Measurements from ENCODE around the gene EME2.

Gene EME2

GRCh38 chr16:1807626-1808025 is 35.0 kb downstream of the EME2 start:
- DNase-seq (no peak), ATAC-seq (ENCODE audit: insufficient read depth, low read depth) (no peak)
- Histone ChIP-seq H3K27ac (ENCODE audit: low read length) (no peak overlapping the region), H3K79me2 (ENCODE audit: insufficient read depth, low read length) (no peaks in the 10 kb centered on the region), H4K20me1 (ENCODE audit: insufficient read depth, low read length) (no peaks in the 10 kb centered on the region), H3K9ac (ENCODE audit: low read depth, low read length) (no peak overlapping the region), H3K27me3 (ENCODE audit: insufficient read depth, low read length, poor library complexity) (no peaks in the 10 kb centered on the region), H3K4me3 (ENCODE audit: low read depth in 1 of 2, low read length in 2 of 2) (no peak overlapping the region), H3K4me2 (ENCODE audit: insufficient read depth, low read length) (no peak overlapping the region), H3K4me1 (ENCODE audit: insufficient read depth, low read length) (no peaks in the 10 kb centered on the region), H3K9me3 (ENCODE audit: insufficient read depth, low read length, severe bottlenecking) (no peaks in the 10 kb centered on the region), H2AFZ (ENCODE audit: low read depth, low read length) (no peak overlapping the region), H3K36me3 (ENCODE audit: insufficient read depth, low read length) (peaks cover 35% of the 10 kb centered on the region)
- TF ChIP-seq CTCF (IDR thresholded peaks at IDR 0.05; ENCODE audit: borderline replicate concordance, extremely low read depth, low read length, poor library complexity, severe bottlenecking), result no peak
- TF ChIP-seq EZH2 (IDR thresholded peaks at IDR 0.05; ENCODE audit: borderline replicate concordance, low read depth, low read length, severe bottlenecking), result no peak

GRCh38 chr16:1808691-1809090 is 36.1 kb downstream of the EME2 start:
- no peaks in the 10 kb centered on the region for H3K27me3 ChIP-seq (ENCODE audit: insufficient read depth, low read length, poor library complexity)
- H3K9ac ChIP-seq (ENCODE audit: low read depth, low read length), result no peak overlapping the region
- no peak overlapping the region for H3K27ac ChIP-seq (ENCODE audit: low read length)
- no peak overlapping the region for H3K4me3 ChIP-seq (ENCODE audit: low read depth in 1 of 2, low read length in 2 of 2)
- peaks cover 44% of the 10 kb centered on the region for H3K36me3 ChIP-seq (ENCODE audit: insufficient read depth, low read length)
- H3K79me2 ChIP-seq (ENCODE audit: insufficient read depth, low read length), result no peaks in the 10 kb centered on the region
- H3K4me2 ChIP-seq (ENCODE audit: insufficient read depth, low read length), result no peak overlapping the region
- no peaks in the 10 kb centered on the region for H3K9me3 ChIP-seq (ENCODE audit: insufficient read depth, low read length, severe bottlenecking)
- H2AFZ ChIP-seq (ENCODE audit: low read depth, low read length), result no peak overlapping the region
- no peak for TF ChIP-seq CTCF (IDR thresholded peaks at IDR 0.05; ENCODE audit: borderline replicate concordance, extremely low read depth, low read length, poor library complexity, severe bottlenecking)
- TF ChIP-seq EZH2 (IDR thresholded peaks at IDR 0.05; ENCODE audit: borderline replicate concordance, low read depth, low read length, severe bottlenecking), result no peak
- DNase-seq (no peak), ATAC-seq (ENCODE audit: insufficient read depth, low read depth) (no peak)
- H3K4me1 ChIP-seq (ENCODE audit: insufficient read depth, low read length), result no peaks in the 10 kb centered on the region
- no peaks in the 10 kb centered on the region for H4K20me1 ChIP-seq (ENCODE audit: insufficient read depth, low read length)

- no peaks in the 10 kb centered on the region for H3K79me2 ChIP-seq (ENCODE audit: insufficient read depth, low read length)
- H3K9ac ChIP-seq (ENCODE audit: low read depth, low read length), result no peak overlapping the region
- TF ChIP-seq CTCF (IDR thresholded peaks at IDR 0.05; ENCODE audit: borderline replicate concordance, extremely low read depth, low read length, poor library complexity, severe bottlenecking), result no peak
- no peak for TF ChIP-seq EZH2 (IDR thresholded peaks at IDR 0.05; ENCODE audit: borderline replicate concordance, low read depth, low read length, severe bottlenecking)
- H3K4me3 ChIP-seq (ENCODE audit: low read depth in 1 of 2, low read length in 2 of 2), result no peak overlapping the region
- DNase-seq, result no peak
- no peaks in the 10 kb centered on the region for H3K4me1 ChIP-seq (ENCODE audit: insufficient read depth, low read length)
- no peaks in the 10 kb centered on the region for H4K20me1 ChIP-seq (ENCODE audit: insufficient read depth, low read length)
- H3K27me3 ChIP-seq (ENCODE audit: insufficient read depth, low read length, poor library complexity), result no peaks in the 10 kb centered on the region
- no peak overlapping the region for H3K4me2 ChIP-seq (ENCODE audit: insufficient read depth, low read length)
- no peak for ATAC-seq (ENCODE audit: insufficient read depth, low read depth)
- H2AFZ ChIP-seq (ENCODE audit: low read depth, low read length), result no peak overlapping the region
- peaks cover 48% of the 10 kb centered on the region for H3K36me3 ChIP-seq (ENCODE audit: insufficient read depth, low read length)
- H3K9me3 ChIP-seq (ENCODE audit: insufficient read depth, low read length, severe bottlenecking), result no peaks in the 10 kb centered on the region
- no peak overlapping the region for H3K27ac ChIP-seq (ENCODE audit: low read length)
Observed at GRCh38 chr16:1809281-1809801, 36.7 kb downstream of the EME2 start.

- Histone ChIP-seq H3K4me1 (ENCODE audit: insufficient read depth, low read length) (no peaks in the 10 kb centered on the region), H3K27ac (ENCODE audit: low read length) (no peak overlapping the region), H3K4me3 (ENCODE audit: low read depth in 1 of 2, low read length in 2 of 2) (no peak overlapping the region), H3K9ac (ENCODE audit: low read depth, low read length) (no peak overlapping the region), H3K36me3 (ENCODE audit: insufficient read depth, low read length) (peaks cover 51% of the 10 kb centered on the region), H3K27me3 (ENCODE audit: insufficient read depth, low read length, poor library complexity) (no peaks in the 10 kb centered on the region), H2AFZ (ENCODE audit: low read depth, low read length) (no peak overlapping the region), H3K79me2 (ENCODE audit: insufficient read depth, low read length) (no peaks in the 10 kb centered on the region), H3K4me2 (ENCODE audit: insufficient read depth, low read length) (no peak overlapping the region), H4K20me1 (ENCODE audit: insufficient read depth, low read length) (no peaks in the 10 kb centered on the region), H3K9me3 (ENCODE audit: insufficient read depth, low read length, severe bottlenecking) (no peaks in the 10 kb centered on the region)
- DNase-seq (no peak), ATAC-seq (ENCODE audit: insufficient read depth, low read depth) (no peak)
- TF ChIP-seq EZH2 (IDR thresholded peaks at IDR 0.05; ENCODE audit: borderline replicate concordance, low read depth, low read length, severe bottlenecking) (no peak), CTCF (IDR thresholded peaks at IDR 0.05; ENCODE audit: borderline replicate concordance, extremely low read depth, low read length, poor library complexity, severe bottlenecking) (no peak)
Observed at GRCh38 chr16:1810106-1810505, 37.5 kb downstream of the EME2 start.
